ENCODE data around the gene CACNA1E.

DNA sequence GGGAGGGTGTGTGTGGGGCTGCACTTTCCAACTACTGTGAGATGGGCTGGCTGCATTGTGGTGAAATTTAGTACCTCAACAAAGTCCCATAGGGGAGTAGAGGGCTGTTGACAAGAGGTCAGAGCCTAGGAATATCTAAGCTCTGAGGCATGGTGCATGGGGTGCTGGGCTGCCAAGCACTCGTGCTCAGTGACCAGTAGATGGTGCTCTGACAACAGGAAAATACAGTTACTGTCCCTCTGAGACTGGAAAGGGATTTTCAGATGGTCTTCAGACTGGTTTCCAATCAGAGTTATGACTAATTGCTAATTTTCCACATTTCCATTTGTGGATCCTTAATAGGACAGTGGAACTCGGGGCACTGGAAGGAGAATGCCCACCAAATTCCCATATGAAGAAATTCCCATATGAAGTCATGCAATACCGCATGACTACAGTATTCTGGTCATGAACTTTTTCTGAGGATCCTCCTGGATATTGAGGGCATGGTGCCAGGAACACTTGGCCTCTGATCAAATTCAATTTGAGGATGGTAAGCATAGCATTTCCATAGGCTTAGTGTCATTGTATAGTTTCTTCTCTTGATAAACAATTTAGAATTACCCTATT, 4.1 kb upstream of the CACNA1E start:
- TF ChIP-seq, protein P1, sequence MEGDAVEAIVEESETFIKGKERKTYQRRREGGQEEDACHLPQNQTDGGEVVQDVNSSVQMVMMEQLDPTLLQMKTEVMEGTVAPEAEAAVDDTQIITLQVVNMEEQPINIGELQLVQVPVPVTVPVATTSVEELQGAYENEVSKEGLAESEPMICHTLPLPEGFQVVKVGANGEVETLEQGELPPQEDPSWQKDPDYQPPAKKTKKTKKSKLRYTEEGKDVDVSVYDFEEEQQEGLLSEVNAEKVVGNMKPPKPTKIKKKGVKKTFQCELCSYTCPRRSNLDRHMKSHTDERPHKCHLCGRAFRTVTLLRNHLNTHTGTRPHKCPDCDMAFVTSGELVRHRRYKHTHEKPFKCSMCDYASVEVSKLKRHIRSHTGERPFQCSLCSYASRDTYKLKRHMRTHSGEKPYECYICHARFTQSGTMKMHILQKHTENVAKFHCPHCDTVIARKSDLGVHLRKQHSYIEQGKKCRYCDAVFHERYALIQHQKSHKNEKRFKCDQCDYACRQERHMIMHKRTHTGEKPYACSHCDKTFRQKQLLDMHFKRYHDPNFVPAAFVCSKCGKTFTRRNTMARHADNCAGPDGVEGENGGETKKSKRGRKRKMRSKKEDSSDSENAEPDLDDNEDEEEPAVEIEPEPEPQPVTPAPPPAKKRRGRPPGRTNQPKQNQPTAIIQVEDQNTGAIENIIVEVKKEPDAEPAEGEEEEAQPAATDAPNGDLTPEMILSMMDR (IDR thresholded peaks at IDR 0.05; ENCODE audit: insufficient read depth, low read length, poor library complexity, severe bottlenecking), result peak; percentile 54
- no peak for TF ChIP-seq EZH2phosphoT487 (conservative IDR thresholded peaks at IDR 0.05; ENCODE audit: low read length)

All from SU-DHL-6 (cell line).